Keratinocyte (primary cell): ENCODE data around the gene TRAF3IP3.

Source experiments
- EZH2 ChIP-seq: IDR thresholded peaks from one replicate; pipeline ENCODE4 v1.6.1; 2012; ENCODE audit warnings: inconsistent platforms, mild to moderate bottlenecking, low read length, moderate library complexity
- TF ChIP-seq, protein P1 (sequence below), 3 experiments: IDR thresholded peaks in 1 of 3; conservative IDR thresholded peaks in 1 of 3; optimal IDR thresholded peaks in 1 of 3; 2 replicates in 2 of 3; 3 replicates in 1 of 3; pipeline versions ENCODE3 to v1.5.1; 2011; ENCODE audit warnings: low read length in 3 of 3, mild to moderate bottlenecking in 3 of 3, moderate library complexity in 2 of 3, control low read depth in 1 of 3, inconsistent platforms in 1 of 3; ENCODE audit not compliant: insufficient read depth in 2 of 3; ENCODE audit errors: extremely low read depth in 1 of 3

DNA sequence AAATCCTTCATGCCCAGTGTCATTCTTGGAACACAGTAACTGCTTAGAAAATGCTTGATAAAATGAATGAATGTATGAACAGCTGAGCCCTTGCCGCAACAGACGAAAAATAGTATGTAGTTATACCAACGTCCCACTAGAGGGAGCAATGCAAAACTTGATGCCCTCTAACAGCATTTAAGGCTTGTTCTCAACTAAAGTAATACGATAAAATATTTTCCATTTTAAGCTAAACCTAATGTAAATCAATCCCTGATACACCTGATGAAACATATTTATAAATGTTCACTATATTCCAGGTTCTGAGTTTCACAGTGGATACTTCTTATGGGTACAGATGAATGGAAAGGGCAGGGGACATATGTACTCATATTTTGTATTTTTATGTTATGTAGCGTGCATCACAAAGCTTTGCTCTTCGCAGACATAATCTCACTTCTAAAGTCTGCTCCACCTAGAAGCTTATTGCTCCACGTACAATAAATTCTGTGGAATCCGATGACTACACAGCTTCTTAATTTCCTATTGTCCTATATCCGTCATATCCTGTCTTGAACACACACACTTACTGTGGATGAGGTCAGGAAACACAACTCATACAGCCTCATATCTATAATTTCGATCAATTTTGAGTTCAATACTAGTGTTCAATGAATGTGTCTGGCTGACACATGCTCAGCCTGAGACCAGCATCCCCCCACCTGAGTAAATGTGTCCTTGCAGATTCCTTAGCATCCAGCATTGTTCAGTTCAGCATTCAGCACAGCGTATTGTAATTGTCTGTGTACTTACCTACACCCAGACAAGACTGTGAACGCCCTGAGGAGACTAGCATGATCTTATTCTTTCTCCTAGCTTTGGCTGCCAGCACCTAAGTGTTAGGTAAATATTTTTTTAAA lies 67.5 kb downstream of the TRAF3IP3 start:
- TF ChIP-seq, protein P1, sequence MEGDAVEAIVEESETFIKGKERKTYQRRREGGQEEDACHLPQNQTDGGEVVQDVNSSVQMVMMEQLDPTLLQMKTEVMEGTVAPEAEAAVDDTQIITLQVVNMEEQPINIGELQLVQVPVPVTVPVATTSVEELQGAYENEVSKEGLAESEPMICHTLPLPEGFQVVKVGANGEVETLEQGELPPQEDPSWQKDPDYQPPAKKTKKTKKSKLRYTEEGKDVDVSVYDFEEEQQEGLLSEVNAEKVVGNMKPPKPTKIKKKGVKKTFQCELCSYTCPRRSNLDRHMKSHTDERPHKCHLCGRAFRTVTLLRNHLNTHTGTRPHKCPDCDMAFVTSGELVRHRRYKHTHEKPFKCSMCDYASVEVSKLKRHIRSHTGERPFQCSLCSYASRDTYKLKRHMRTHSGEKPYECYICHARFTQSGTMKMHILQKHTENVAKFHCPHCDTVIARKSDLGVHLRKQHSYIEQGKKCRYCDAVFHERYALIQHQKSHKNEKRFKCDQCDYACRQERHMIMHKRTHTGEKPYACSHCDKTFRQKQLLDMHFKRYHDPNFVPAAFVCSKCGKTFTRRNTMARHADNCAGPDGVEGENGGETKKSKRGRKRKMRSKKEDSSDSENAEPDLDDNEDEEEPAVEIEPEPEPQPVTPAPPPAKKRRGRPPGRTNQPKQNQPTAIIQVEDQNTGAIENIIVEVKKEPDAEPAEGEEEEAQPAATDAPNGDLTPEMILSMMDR (optimal IDR thresholded peaks at IDR 0.05 in 1 of 3, IDR thresholded peaks at IDR 0.05 in 1 of 3, conservative IDR thresholded peaks at IDR 0.05 in 1 of 3; ENCODE audit: extremely low read depth in 1 of 3, insufficient read depth in 2 of 3, low read length in 3 of 3): peak; percentile 50 to 69 (median 52)
- TF ChIP-seq EZH2: no peak
